Lower leg skin (tissue), 3 donors: ENCODE results near the gene GCHFR.

Experiments used
- CTCF ChIP-seq, 3 donors: fragments of 450-650 bp; IDR thresholded peaks; one replicate each; pipeline ENCODE4 v1.5.1; 2016; ENCODE audit warnings: antibody characterized with exemption in 3 of 3, mild to moderate bottlenecking in 3 of 3, moderate library complexity in 2 of 3
- POLR2A ChIP-seq, 2 donors: fragments of 450-650 bp; IDR thresholded peaks; one replicate each; pipeline ENCODE4 v1.6.1; 2016 to 2017; ENCODE audit warnings: antibody characterized with exemption in 2 of 2, mild to moderate bottlenecking in 1 of 2, moderate library complexity in 1 of 2

DNA sequence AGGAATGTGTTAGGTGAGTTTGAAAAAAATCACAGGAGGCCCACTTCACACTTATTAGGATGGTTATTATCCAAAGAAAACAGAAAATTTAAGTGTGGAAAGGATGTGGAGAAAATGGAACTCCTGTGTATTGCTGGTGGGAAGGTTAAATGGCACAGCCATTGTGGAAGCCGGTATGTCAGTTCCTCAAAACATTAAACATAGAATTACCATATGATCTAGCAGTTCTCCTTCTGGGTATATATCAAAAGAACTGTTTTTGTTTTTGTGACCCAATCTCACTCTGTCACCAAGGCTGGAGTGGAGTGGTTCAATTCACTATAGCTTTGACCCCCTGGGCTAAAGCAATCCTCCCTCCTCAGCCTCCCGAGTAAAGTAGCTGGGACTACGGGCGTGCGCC is 32.6 kb downstream of the GCHFR start:
- no peak for TF ChIP-seq CTCF (IDR thresholded peaks at IDR 0.05)
- no peak for TF ChIP-seq POLR2A (IDR thresholded peaks at IDR 0.05)
